IPS-15b (cell line): ENCODE data around the gene MYDGF.
A peak's percentile ranks its signal among the peaks of the same experiment; 100 is the strongest.
"Not testable (repeated sequence)": the region's sequence is repeated elsewhere in the genome, so short reads cannot be mapped to it uniquely, and the experiment has no call there.

Source experiments
- H3K27me3 ChIP-seq: one replicate; pipeline ENCODE4 v1.6.1; 2013; ENCODE audit warnings: low read length; ENCODE audit not compliant: control insufficient read depth, insufficient read depth
- H3K36me3 ChIP-seq: one replicate; pipeline ENCODE4 v1.6.1; 2013; ENCODE audit warnings: low read length; ENCODE audit not compliant: control insufficient read depth, insufficient read depth
- H3K4me1 ChIP-seq: one replicate; pipeline ENCODE4 v1.6.1; 2013; ENCODE audit warnings: mild to moderate bottlenecking, low read length; ENCODE audit not compliant: control insufficient read depth, insufficient read depth
- H3K4me3 ChIP-seq: one replicate; pipeline ENCODE4 v1.5.1; 2013; ENCODE audit warnings: low read depth, low read length
- H3K9ac ChIP-seq: one replicate; pipeline ENCODE4 v1.6.1; 2013; ENCODE audit warnings: low read depth, mild to moderate bottlenecking, low read length
- H3K9me3 ChIP-seq: one replicate; pipeline ENCODE4 v1.6.1; 2013; ENCODE audit warnings: mild to moderate bottlenecking, low read length; ENCODE audit not compliant: control insufficient read depth, insufficient read depth

MYDGF gene

GRCh38 chr19:4669723-4670480 lies at the start of gene MYDGF:
MYDGF (minus strand) TSS chr19:4670342; CDS start chr19:4670334, 8 bp downstream.
- Histone ChIP-seq H3K4me1 (no peaks in the 10 kb centered on the region), H3K4me3 (peak within 1 kb of the TSS; percentile 67), H3K36me3 (no peaks in the 10 kb centered on the region), H3K27me3 (no peaks in the 10 kb centered on the region), H3K9me3 (no peaks in the 10 kb centered on the region), H3K9ac (peak within 1 kb of the TSS; percentile 60)

- Histone ChIP-seq H3K4me1 (no peaks in the 10 kb centered on the region), H3K36me3 (peaks cover 41% of the 10 kb centered on the region), H3K9ac (no peak overlapping the region)
Measured at GRCh38 chr19:4719499-4719866, 49.3 kb upstream of the MYDGF start.

DNA sequence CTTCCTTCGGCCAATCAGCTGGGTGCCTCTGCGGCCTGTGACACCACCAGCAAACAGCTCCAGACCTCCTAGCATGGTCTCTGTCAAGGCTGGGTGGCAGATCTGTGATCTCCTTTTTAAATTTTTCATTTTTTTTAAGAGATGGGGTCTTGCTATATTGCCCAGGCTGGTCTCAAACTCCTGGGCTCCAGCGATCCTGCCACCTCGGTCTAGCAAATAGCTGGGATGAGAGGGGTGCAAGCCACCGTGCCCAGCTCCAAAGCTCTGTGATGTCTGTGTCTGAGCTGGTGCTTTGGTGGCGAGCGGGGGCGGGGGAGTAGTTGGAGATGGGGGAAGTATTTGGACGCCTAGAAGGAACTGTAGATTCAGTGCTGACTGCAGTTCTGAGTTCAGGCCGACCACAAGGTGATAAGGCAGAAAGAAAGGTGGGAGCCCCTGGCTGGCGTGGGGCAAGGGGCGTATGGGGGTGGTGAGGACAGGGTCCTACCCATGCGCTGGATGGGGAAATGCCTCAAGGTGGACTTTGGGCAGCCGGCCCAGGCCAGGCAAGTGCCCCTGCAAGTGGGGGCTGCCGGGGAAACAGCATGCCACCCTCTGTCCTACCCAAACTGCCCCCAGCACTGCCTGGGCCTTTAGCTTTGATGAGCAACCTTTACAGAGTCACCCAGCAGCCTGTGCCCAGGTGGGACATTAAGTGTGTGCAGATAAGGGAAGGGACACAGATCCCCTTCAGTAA lies 48.0 kb upstream of the MYDGF start:
- no peaks in the 10 kb centered on the region for H3K9me3 ChIP-seq
- H3K4me3 ChIP-seq, result no peak overlapping the region
- H3K27me3 ChIP-seq, result no peaks in the 10 kb centered on the region
- peaks cover 53% of the 10 kb centered on the region for H3K36me3 ChIP-seq
- H3K9ac ChIP-seq, result no peak overlapping the region
- H3K4me1 ChIP-seq, result no peaks in the 10 kb centered on the region

More at GRCh38 chr19:4719499-4719866, 49.3 kb upstream of the MYDGF start:
- H3K27me3 ChIP-seq, result no peaks in the 10 kb centered on the region
- no peak overlapping the region for H3K4me3 ChIP-seq
- no peaks in the 10 kb centered on the region for H3K9me3 ChIP-seq

DNA sequence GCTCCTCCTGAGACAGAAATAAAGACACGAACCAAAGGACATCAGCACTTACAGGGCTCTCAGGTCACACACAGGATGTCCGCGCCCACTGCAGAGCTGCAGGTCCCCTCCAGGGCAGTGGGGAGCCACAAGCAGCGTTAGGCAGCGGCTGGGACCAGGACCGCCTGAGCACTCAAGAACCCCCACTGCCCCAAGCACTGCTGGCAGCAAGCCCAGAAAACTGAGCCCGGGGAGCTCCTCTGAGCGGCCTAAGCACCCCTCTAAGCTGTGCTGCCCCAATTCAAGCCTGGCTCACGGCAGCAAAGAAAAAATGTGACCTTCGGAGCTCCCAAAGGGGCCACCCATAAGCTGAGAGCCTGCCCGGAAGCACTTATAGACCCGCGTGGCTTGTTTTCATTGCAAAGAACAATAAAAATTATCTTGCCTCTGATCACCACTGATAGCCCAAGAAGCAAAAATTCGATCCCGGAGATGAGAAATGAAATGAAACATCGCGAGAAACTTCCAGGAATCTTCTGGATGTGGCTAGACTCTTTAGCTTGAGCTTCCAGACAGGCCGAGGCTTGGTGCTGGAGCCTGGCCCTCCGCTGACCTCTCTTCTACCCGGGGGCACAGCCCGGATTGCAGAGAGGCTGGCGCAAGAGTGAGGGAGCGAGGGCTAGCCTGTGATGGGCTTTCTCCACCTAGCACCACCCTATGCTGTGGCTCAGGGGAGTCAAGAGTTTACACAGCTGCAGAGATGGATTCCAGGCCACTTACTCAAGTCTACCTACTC lies 47.2 kb upstream of the MYDGF start:
- no peak overlapping the region for H3K4me3 ChIP-seq
- no peak overlapping the region for H3K9ac ChIP-seq
- H3K4me1 ChIP-seq, result no peaks in the 10 kb centered on the region
- peaks cover 61% of the 10 kb centered on the region for H3K36me3 ChIP-seq
- no peaks in the 10 kb centered on the region for H3K9me3 ChIP-seq
- no peaks in the 10 kb centered on the region for H3K27me3 ChIP-seq

- no peak overlapping the region for H3K9ac ChIP-seq
- H3K36me3 ChIP-seq, result peaks cover 65% of the 10 kb centered on the region
- no peaks in the 10 kb centered on the region for H3K27me3 ChIP-seq
- H3K9me3 ChIP-seq, result no peaks in the 10 kb centered on the region
- H3K4me1 ChIP-seq, result no peaks in the 10 kb centered on the region
- H3K4me3 ChIP-seq, result no peak overlapping the region
Measured at GRCh38 chr19:4715529-4716221, 45.5 kb upstream of the MYDGF start.

DNA sequence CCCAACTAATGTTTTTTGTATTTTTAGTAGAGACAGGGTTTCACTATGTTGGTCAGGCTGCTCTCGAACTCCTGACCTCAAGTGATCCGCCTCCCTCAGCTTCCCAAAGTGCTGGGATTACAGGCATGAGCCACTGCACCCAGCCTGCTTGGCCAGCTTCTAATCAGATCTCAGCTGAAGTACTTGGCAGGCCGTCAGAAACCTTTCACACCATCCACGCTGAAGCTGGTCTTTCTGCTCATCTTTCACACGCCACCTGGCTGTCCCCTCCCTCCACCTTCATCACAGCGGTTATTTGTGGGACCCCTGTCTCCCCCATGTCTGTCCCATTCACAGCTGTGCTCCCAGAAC lies 45.0 kb upstream of the MYDGF start:
- peaks cover 64% of the 10 kb centered on the region for H3K36me3 ChIP-seq
- H3K27me3 ChIP-seq, H3K4me1 ChIP-seq, H3K9me3 ChIP-seq, H3K4me3 ChIP-seq, H3K9ac ChIP-seq: not testable (repeated sequence)

GRCh38 chr19:4714016-4714415 lies 43.9 kb upstream of the MYDGF start:
- Histone ChIP-seq H3K36me3 (peaks cover 62% of the 10 kb centered on the region), H3K4me3 (no peak overlapping the region), H3K4me1 (no peaks in the 10 kb centered on the region), H3K9ac (no peak overlapping the region), H3K27me3 (no peaks in the 10 kb centered on the region), H3K9me3 (no peaks in the 10 kb centered on the region)

GRCh38 chr19:4713384-4713951 lies 43.3 kb upstream of the MYDGF start:
- Histone ChIP-seq H3K27me3 (no peaks in the 10 kb centered on the region), H3K9me3 (no peaks in the 10 kb centered on the region), H3K36me3 (peaks cover 57% of the 10 kb centered on the region), H3K4me1 (no peaks in the 10 kb centered on the region), H3K4me3 (no peak overlapping the region), H3K9ac (no peak overlapping the region)

DNA sequence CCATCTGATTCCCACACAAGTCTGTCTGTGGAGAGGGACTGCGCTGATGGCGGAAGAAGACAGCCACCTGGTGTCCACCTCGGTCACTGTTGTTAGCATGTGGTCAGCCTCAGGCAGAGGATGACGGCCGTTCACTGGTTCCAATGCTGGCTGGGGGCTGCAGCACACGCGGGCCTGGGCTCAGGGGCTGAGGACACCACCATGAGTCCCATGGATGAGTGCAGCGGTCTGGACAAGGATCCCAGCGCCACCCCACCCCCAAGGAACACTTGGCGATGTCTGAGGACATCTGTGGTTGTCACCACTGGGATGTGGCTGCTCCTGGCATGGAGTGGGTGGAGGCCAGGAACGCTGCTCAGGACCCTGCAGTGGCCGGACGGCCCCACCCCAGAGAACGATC lies 42.6 kb upstream of the MYDGF start:
- peaks cover 51% of the 10 kb centered on the region for H3K36me3 ChIP-seq
- no peaks in the 10 kb centered on the region for H3K4me1 ChIP-seq
- H3K9me3 ChIP-seq, result no peaks in the 10 kb centered on the region
- no peak overlapping the region for H3K9ac ChIP-seq
- H3K4me3 ChIP-seq, result no peak overlapping the region
- H3K27me3 ChIP-seq, result no peaks in the 10 kb centered on the region

GRCh38 chr19:4711211-4711610 lies 41.1 kb upstream of the MYDGF start:
- H3K9me3 ChIP-seq, result no peaks in the 10 kb centered on the region
- no peak overlapping the region for H3K9ac ChIP-seq
- H3K36me3 ChIP-seq, result peaks cover 43% of the 10 kb centered on the region

GRCh38 chr19:4710281-4710600 lies 40.1 kb upstream of the MYDGF start:
- no peaks in the 10 kb centered on the region for H3K4me1 ChIP-seq
- H3K36me3 ChIP-seq, result peaks cover 36% of the 10 kb centered on the region
- no peaks in the 10 kb centered on the region for H3K9me3 ChIP-seq
- H3K27me3 ChIP-seq, result no peaks in the 10 kb centered on the region
- H3K4me3 ChIP-seq, result no peak overlapping the region
- H3K9ac ChIP-seq, result no peak overlapping the region

More at GRCh38 chr19:4711211-4711610, 41.1 kb upstream of the MYDGF start:
- no peaks in the 10 kb centered on the region for H3K4me1 ChIP-seq
- H3K27me3 ChIP-seq, result no peaks in the 10 kb centered on the region
- no peak overlapping the region for H3K4me3 ChIP-seq
